NT2/D1 (cell line): ENCODE data around the gene TAS2R60.

ENCODE experiments used
- YY1 ChIP-seq: IDR thresholded peaks from 2 replicates; pipeline ENCODE4 v1.6.1; 2011; ENCODE audit not compliant: insufficient read length, insufficient read depth
- ZNF274 ChIP-seq: IDR thresholded peaks from 2 replicates; pipeline ENCODE4 v1.6.1; 2011; ENCODE audit warnings: mild to moderate bottlenecking, low read depth, low read length

DNA sequence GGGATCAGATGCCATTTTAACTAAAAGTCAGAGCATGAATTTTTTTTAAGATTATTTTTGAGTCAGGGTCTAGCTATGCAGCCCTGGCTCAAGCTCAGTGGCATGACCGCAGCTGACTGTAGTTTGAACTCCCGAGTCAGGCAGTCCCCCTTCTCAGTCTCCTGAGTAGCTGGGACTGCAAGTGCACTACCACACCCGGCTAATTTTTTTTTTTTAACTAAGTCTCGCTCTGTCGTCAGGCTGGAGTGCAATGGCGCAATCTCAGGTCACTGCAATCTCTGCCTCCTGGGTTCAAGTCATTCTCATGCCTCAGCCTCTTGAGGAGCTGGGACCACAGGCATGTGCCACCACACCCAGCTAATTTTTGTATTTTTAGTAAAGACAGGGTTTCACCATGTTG lies 42.2 kb downstream of the TAS2R60 start:
- TF ChIP-seq ZNF274, result no peak
- no peak for TF ChIP-seq YY1
